Measurements from ENCODE around the gene TBC1D2.

DNA sequence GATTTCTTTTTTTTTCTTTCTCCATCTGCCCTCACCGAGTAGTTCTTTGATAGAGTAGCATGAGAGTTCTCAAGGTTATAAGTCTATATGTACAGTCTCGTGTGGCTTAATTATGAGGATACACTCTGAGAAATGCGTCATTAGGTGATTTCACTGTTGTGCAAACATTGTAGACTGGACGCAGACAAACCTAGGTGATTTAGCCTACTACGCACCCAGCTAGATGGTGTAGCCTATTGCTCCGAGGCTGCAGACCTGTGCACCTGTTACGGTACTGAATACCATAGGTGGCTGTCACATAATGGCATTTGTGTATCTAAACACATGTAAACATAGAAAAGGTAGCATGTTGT is 36.1 kb downstream of the TBC1D2 start:
- TF ChIP-seq, protein P1, sequence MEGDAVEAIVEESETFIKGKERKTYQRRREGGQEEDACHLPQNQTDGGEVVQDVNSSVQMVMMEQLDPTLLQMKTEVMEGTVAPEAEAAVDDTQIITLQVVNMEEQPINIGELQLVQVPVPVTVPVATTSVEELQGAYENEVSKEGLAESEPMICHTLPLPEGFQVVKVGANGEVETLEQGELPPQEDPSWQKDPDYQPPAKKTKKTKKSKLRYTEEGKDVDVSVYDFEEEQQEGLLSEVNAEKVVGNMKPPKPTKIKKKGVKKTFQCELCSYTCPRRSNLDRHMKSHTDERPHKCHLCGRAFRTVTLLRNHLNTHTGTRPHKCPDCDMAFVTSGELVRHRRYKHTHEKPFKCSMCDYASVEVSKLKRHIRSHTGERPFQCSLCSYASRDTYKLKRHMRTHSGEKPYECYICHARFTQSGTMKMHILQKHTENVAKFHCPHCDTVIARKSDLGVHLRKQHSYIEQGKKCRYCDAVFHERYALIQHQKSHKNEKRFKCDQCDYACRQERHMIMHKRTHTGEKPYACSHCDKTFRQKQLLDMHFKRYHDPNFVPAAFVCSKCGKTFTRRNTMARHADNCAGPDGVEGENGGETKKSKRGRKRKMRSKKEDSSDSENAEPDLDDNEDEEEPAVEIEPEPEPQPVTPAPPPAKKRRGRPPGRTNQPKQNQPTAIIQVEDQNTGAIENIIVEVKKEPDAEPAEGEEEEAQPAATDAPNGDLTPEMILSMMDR (IDR thresholded peaks at IDR 0.05; ENCODE audit: insufficient read depth, low read length) = no peak
- TF ChIP-seq SPI1 (IDR thresholded peaks at IDR 0.05; ENCODE audit: borderline replicate concordance, low read depth) (no peak), POLR2AphosphoS5 (IDR thresholded peaks at IDR 0.05; ENCODE audit: low read depth) (no peak)
- TF ChIP-seq, protein P2, sequence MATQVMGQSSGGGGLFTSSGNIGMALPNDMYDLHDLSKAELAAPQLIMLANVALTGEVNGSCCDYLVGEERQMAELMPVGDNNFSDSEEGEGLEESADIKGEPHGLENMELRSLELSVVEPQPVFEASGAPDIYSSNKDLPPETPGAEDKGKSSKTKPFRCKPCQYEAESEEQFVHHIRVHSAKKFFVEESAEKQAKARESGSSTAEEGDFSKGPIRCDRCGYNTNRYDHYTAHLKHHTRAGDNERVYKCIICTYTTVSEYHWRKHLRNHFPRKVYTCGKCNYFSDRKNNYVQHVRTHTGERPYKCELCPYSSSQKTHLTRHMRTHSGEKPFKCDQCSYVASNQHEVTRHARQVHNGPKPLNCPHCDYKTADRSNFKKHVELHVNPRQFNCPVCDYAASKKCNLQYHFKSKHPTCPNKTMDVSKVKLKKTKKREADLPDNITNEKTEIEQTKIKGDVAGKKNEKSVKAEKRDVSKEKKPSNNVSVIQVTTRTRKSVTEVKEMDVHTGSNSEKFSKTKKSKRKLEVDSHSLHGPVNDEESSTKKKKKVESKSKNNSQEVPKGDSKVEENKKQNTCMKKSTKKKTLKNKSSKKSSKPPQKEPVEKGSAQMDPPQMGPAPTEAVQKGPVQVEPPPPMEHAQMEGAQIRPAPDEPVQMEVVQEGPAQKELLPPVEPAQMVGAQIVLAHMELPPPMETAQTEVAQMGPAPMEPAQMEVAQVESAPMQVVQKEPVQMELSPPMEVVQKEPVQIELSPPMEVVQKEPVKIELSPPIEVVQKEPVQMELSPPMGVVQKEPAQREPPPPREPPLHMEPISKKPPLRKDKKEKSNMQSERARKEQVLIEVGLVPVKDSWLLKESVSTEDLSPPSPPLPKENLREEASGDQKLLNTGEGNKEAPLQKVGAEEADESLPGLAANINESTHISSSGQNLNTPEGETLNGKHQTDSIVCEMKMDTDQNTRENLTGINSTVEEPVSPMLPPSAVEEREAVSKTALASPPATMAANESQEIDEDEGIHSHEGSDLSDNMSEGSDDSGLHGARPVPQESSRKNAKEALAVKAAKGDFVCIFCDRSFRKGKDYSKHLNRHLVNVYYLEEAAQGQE (IDR thresholded peaks at IDR 0.05; ENCODE audit: insufficient replicate concordance, low read depth) = no peak

Data from HL-60 (cell line).